CD4-positive, alpha-beta T cell treated with Interleukin-10 for 1 hour (primary cell): Measurements from ENCODE around the gene OR1B1.
"Not testable (repeated sequence)": the region's sequence is repeated elsewhere in the genome, so short reads cannot be mapped to it uniquely, and the experiment has no call there.

Experiments used
- DNase-seq: peaks from one replicate; pipeline ENCODE4 v3.0.0-alpha.2; 2020

OR1B1 gene

DNA sequence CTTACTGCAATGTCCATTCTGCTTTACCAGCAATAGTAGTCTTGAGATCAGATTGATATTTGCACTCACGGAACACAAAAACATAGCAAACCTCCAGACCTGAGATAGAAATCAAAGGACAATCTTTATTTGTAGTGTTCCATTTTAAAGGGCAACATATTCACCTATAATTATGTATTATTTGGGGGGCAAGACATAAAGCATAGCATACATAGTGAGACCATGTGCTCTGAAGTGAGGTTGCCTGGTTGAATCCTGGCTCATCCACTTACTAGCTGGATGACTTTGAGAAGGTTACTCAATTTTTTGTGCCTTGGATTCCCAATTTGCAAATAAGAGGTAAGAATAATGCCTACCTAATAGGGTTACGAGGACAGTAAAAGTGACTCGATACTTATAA lies at the start of gene OR1B1:
Gene OR1B1 (minus strand): TSS at position 101 of the 400 bp plus-strand sequence.
- DNase-seq: no peak

DNA sequence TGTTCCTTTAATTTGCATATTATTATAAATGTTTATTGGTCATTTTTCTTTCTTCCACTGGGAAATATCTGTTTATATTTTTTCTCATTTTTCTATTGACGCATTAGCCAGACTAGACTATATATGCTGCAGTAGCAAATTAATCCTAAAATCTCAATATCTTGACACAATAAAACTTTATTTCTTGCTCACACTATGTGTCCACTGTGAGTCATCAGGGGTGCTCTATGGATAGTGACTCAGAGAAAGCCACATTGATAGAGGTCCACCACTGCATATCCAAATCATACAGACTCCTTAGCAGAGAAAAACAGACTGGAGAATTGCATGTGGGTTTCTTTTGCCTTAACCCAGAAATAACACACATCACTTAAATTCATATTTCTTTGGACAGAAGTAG lies 38.3 kb upstream of the OR1B1 start:
- DNase-seq: no peak

DNA sequence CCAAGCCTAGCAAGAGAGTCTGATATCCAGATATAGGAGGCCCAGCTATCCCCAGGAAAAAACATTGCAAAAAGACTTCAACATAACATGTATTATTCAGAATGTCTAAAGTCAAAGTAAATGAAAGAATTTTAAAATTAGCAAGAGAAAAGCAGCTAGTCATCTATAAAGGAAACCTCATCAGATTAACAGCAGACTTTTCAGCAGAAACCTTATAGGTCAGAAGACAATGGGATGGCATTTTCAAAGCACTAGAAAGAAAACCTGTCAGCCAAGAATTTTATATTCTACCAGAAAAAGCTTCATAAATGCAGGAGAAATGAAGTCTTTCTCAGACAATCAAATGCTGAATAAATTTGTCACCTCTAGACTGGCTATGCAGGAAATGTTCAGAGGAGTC lies 27.4 kb upstream of the OR1B1 start:
- no peak for DNase-seq

DNA sequence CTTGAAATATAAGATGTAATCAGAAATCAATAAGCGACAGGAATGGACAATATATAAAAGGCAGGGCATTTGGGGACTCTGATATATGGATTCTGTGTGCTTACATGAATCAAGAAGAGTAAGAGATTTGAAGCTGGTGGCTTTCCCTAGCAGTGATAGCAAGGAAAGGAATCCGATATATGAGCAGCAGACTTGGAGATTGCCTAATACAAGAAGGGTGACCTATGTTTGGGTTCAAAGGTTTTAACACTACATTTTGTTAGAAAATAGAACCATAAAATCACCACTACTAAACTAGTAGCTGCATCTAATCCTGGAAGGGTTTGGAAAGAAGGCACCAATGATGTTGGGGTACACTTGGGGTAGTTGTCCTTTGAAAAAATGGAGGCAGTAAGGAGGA lies 15.1 kb upstream of the OR1B1 start:
- no peak for DNase-seq

DNA sequence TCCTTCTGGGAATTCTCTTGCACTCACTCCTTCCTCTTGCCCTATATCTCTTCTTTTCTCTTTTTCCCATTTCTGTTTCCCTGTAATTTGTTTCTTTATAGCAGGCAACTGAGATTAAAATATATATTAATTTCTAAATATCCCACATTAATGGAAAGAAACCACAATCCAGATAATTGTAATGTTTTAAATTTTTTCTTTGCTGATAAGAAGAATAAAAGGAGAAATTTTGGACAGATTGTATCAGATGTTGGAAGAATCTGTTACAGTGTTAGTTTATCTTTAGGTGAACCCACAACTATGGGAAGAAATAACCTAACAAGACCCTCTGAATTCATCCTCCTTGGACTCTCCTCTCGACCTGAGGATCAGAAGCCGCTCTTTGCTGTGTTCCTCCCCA lies 4.0 kb upstream of the OR1B1 start, which contains the start of gene OR1L1:
Gene OR1L1 (plus strand): TSS at position 301 of the 400 bp plus-strand sequence. CDS start 0 bp downstream, at position 301.
- DNase-seq: no peak

DNA sequence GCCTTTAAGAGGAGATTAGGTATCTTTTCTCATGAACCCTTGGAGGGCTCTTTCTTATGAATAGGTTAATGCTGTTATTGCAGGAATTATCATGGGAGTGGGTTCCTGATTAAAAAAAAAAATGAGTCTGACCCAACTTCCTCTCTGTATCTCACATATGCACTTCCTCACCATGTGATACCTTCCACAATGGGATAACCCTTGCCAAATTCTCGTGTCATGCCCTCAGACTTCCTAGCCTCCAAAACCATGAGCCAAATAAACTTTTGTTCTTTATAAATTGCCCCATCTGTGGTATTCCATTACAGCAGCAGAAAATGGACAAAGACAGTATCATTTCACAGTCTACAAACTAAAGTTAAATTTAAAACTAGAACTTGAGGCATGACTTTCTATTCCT lies 1.0 kb downstream of the OR1B1 start:
- no peak for DNase-seq

DNA sequence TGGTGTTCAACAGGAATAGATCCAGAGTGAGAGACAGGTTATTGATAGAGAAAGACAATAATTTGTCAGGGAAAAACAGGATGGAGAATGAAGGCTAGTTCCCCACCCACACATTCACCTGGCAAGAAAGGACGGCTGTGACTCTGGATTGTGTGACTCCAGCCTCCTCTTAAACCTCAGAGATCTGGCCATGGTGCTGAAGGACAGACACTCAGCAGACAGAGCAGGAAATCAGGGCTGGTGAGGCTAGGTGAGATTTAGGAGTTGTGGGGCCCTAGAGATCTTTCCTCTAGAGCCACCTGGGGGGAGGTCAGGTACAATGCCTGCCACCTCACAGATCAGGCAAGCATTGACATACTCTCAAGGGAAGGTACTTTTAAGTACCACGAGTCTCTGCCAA lies 15.2 kb downstream of the OR1B1 start:
- DNase-seq: no peak

DNA sequence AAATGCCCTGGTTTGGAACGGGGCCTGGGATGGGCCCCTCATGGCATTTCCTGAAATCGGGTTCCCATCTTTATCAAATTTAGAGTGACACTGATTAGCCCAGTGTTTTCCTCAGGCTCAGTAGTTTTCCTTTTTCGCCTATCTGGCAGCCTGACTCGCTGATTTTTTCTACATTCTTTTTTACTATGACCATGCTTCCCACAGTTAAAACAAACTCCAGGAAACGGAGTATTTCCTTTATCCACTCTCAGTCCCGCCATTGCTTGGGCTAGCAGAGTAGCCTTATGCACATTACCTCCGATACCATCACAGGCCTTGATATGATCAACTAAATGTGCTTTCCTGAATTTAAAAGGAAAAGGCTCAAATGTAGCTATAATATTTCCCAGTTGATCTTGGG lies 37.4 kb downstream of the OR1B1 start:
- no peak for DNase-seq

DNA sequence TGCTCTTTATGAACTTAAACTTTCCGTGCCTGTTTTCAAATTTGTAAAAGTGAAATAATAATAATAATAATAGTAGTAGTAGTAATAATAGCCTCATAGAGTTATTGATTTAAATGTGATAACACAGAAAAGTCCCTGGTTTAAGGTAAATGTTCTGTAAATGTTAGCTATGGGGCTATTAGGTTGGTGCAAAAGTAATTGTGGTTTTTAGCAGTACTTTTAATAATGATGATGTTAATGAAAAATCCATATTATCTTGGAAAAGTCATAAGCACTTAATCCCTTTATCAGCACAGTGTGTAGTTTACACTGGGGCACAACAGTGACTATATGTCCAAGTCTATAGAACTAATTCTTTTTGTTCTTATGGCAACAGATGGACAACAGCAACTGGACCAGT lies 43.1 kb downstream of the OR1B1 start, which contains the start of gene OR1Q1:
Gene OR1Q1 (plus strand): TSS at position 377 of the 400 bp plus-strand sequence. CDS start 0 bp downstream, at position 377.
- no peak for DNase-seq

DNA sequence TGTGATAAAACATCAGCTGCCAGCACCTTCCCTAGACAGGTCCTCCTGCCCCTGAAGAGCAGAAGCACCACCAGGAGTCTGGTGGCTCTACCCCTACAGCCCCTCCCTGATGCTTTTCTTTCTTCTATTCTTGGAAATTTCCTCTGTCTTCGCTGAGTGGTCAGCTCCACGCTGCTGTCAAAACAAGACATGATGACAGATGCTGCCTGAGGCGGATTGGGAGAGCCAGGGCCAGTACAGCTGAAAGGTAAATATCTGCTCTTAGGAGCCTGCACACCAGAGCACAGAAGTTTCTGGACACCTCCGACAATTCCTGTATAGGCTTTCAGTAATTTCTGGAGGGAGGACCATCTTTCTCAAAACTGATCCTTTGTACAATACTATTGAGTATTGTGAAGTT lies 47.6 kb downstream of the OR1B1 start:
- DNase-seq: no peak

DNA sequence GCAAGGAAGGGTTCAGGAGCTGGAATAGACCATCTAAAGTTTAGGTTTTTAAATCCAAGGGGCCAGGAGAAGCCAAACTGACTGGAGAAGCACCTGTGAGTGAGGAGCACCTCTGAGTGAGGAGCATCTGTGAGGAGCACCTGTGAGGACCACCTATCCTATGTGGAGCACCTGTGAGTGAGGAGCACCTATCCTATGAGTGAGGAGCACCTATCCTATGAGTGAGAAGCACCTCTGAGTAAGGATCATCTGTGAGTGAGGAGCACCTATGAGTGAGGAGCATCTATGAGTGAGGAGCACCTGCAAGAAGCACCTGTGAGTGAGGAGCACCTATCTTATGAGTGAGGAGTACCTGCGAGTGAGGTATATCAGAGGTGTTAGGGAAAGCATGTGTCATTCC lies 50.8 kb downstream of the OR1B1 start:
- no peak for DNase-seq

DNA sequence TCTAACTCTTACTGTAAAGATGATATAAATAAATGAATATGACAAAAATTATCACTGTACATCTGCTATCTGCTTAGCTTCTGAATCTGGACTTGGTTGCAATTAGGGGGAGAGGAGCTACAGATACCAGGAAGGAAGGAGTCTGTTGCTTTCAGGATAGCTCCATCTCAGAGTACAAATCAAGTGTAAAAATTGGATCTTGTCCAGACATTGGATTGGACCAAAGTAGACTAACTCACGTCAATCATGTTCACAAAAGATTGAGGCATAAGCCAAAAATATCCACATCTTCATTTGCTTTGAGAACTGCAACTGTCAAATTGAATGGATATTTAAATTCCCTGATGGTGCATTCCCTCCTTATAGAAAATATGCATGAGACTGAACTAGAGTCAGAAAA lies 51.7 kb downstream of the OR1B1 start:
- no peak for DNase-seq

DNA sequence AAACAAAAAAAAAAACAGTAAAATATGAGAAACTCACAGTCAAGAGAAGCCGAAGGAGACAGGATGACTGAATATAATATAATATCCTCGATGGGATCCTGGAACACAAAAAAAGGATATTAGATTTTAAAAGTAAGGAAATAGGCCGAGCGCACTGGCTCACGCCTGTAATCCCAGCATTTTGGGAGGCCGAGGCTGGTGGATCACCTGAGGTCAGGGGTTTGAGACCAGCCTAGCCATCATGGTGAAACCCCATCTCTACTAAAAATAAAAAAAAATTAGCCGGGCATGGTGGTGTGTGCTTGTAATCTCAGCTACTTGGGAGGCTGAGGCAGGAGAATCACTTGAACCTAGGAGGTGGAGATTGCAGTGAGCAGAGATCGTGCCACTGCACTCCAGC lies 74.1 kb downstream of the OR1B1 start, which contains the start of gene OR1L8:
Gene OR1L8 (minus strand): TSS at position 101 of the 400 bp plus-strand sequence. CDS start 14,907 bp downstream, outside the sequence.
- DNase-seq: not testable (repeated sequence)

DNA sequence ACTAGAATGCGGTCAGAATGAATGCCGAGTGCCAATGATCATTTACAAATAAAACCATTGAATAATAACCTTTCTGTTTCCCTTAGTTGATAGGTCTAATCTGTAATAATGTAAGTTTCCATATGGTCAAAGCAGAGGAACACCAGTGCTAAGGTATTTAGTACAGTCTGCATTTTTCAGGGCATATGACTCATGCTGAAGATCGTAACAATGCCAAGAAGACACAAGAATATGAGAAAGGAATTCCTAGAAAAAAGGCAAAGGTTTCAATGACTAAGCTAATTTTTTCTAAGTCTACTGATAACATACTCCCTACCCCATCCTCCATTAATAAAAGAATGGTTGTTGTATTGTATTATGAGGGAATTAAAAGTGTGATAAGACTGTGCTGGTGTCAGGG lies 77.1 kb downstream of the OR1B1 start:
- no peak for DNase-seq

DNA sequence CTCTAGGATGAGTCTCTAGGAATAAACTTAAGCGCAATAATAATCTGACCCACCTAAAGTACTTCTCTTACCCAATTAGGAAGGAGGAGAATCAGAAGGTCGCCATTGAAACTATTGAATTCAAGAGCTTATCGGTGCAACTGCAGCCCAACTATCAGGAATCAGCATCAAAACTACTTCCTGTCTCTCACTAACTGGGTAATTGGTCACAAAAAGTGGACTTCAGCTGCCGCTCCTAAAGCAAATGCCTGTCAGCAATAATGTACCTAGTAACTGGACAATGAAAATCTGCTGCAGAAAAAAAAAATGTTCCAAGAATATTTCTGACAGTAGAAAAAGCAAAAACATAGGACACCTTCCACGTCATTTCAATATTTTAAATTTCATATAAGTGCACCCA lies 77.6 kb downstream of the OR1B1 start:
- no peak for DNase-seq
